Activated CD4-positive, CD25-positive, alpha-beta regulatory T cell treated with anti-CD3 and anti-CD28 coated beads, Interleukin-2, amount 50 U/mL, for 16 hours (primary cell): Measurements from ENCODE around the gene NPHS1.
"Not testable (repeated sequence)": the region's sequence is repeated elsewhere in the genome, so short reads cannot be mapped to it uniquely, and the experiment has no call there.

ENCODE experiments used
- DNase-seq: peaks from one replicate; pipeline ENCODE4 v3.0.0-alpha.2; 2020; ENCODE audit warnings: low read depth, low spot score

NPHS1 gene

GRCh38 chr19:35812220-35813042 is 39.9 kb downstream of the NPHS1 start, which contains the start of gene PRODH2:
Gene PRODH2 (minus strand): TSS chr19:35812845. CDS start chr19:35812805, 40 bp downstream.
- DNase-seq: no peak

GRCh38 chr19:35811317-35812219 is 40.7 kb downstream of the NPHS1 start:
- DNase-seq: no peak

DNA sequence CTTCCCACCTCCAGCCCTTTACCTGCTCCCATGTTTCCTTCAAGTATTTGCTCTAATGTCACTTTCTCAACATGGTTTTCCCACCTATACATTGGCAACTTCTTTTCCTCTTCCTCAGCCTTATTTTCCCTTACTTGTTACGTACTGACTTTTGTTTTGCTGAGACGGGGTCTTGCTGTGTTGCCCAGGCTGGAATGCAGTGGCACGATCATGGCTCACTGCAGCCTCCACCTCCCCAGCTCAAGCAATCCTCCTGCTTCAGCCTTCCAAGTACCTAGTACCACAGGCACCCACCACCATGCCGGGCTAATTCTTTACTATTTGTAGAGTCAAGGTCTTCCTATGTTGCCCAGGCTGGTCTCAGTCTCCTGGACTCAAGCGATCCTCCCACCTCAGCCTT is 44.7 kb downstream of the NPHS1 start:
- DNase-seq: no peak

- no peak for DNase-seq
These were observed 45.7 kb downstream of the NPHS1 start for GRCh38 chr19:35806597-35806996.

DNA sequence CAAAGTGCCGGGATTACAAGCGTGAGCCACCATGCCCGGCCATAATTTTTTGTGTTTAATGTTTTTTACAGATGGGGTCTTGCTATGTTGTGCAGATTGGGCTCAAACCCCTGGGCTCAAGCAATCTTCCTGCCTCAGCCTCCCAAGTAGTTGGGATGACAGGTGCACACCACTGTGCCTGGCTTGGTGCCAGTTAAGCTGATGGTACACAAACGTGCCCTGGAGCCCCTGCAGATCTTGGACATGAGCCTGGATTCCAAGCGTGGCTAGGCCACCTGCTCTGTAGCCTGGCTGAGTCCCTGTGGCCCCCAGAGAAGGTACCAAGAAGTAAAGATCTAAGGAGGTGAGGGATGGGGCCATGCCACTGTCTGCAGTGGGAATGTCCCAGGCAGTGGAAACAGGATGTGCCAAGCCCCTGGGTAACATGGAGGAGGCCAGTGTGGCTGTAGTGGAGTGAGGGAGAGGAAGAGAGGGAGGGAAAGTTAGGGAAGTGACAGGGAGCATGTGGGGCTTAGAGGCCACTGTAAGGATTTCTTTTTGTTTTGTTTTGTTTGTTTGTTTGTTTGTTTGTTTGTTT is 46.7 kb downstream of the NPHS1 start:
- no peak for DNase-seq

DNA sequence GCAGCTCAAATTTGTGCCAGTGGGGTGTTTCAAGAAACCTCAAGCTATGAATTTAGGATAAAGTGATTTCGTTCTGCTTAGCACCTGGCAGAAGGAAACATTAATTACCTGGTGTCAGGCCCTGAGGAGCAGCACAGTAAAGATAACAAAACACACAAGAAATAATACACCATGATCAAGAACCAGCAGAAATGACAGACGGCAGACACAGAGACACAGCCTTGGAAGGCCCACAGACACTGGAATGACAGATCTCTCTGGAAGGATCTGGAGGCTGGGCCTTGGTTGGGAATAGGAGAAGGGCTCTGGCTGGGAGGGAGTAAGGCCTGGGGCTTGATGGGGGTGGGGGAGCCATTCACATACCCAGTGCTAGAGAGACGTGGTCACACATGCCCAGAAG is 50.5 kb downstream of the NPHS1 start:
- no peak for DNase-seq

DNA sequence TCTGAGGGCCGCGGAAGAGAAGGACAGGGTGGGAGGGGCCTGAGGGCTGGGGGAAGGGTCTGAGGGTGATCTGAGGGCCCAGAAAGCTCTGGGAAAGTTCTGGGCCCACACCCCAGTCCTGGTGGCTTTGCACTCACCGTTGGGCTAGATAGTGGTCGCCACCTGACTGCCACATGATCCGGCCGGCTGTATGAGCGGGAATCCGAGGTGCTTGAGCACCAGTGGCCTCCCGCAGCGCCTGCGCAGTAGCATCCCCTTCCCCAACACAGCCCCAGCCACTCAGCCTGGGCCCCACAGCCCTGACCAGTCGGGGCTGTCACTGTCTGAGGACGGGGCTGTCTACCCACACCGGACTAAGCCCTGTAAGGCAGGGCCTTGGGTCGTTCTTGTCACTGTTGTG is 54.6 kb downstream of the NPHS1 start:
- no peak for DNase-seq

GRCh38 chr19:35796645-35797542 is 55.4 kb downstream of the NPHS1 start:
- DNase-seq: no peak

DNA sequence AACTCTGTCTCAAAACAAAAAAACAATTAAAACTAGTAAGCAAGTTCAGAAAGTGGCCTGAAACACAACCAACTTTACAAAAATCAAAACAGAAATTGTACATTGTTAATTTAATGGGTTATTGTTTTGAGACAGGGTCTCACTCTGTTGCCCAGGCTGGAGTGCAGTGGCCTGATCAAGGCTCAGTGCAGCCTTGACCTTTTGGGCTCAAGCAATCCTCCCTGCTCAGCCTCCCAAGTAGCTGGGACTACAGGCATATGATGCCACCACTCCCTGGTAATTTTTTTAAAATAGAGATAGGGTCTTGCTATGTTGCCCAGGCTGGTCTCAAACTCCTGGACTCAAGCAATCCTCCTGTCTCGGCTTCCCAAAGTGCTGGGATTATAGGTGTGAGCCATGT is 56.7 kb downstream of the NPHS1 start:
- DNase-seq: not testable (repeated sequence)

DNA sequence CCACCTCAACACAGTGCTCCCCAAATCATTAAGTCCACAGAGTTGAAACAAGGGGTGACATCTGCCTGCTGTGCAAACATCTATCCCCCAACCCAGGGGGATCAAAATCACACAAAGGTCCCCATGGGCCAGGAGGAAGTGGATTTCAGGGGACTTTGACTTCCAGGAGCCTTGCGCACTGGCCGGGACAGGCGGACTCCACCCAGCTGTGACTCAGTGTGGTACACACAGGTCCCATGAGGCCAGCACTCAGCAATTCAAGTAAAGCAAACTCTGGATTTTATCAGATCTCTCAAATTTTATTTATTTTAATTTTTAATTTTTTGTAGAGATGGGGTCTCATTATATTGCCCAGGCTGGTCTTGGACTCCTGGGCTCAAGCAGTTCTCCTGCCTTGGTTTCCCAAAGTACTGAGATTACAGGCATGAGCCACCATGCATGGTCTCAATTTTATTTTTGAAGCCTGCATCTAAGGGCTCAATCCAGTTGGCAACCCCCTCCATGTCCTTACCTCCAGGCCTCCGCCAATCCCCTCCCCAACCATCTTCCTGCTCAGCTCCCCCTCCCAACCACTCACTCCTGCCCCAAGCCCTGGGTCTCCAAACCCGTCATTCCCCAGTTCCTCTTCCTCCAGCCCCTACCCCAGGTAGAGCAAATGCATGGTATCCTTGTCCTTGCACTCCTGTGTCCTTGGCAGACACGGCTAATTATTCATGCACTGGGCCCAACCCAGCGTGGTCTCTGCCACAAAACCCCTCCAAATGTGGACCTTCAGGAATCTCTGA is 58.7 kb downstream of the NPHS1 start:
- DNase-seq: no peak

DNA sequence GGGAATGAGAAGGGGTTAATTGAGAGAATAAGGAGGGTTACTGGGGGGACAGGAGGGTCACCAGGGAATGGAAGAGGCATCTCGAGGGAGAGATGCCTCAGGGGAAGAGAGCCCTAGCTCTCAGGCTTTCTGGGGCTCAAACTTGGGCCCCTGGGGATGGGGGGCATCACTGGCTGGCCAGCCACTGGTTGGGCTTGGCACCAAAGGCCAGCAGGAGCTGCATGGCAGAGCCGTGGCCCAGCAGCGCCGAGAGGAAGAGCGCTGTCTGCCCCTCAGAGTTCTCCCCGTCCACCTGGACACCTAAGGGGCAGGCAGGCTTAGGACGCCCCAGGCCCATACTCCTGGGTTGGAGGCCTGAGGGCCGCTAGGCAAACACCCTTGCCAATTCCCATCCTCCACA is 59.4 kb downstream of the NPHS1 start:
- DNase-seq: no peak

- DNase-seq: no peak
These were observed 60.0 kb downstream of the NPHS1 start for GRCh38 chr19:35792312-35792711.

- DNase-seq: no peak
These were observed 60.5 kb downstream of the NPHS1 start for GRCh38 chr19:35791814-35792279.

GRCh38 chr19:35790981-35791813 is 61.1 kb downstream of the NPHS1 start:
- no peak for DNase-seq

GRCh38 chr19:35789978-35790944 is 62.0 kb downstream of the NPHS1 start:
- DNase-seq: no peak

GRCh38 chr19:35789195-35789977 is 62.9 kb downstream of the NPHS1 start:
- no peak for DNase-seq

- DNase-seq: no peak
These were observed 63.9 kb downstream of the NPHS1 start for GRCh38 chr19:35788205-35788960.
